DND-41 (cell line): Measurements from ENCODE around the gene SLC1A3.

ENCODE experiments used
- ATAC-seq: fragments of 200-7000 bp; cut with Tn5 transposase; 3 replicates; pipeline ENCODE4 v1.9.1; 2021; ENCODE audit warnings: low read depth; ENCODE audit not compliant: insufficient read depth
- DNase-seq: peaks from one replicate; pipeline ENCODE4 v3.0.0-alpha.2; 2020
- H2AFZ ChIP-seq: 2 replicates; pipeline ENCODE4 v1.6.0; 2012; ENCODE audit warnings: low read depth, low read length
- H3K27ac ChIP-seq: 2 replicates; pipeline ENCODE4 v1.5.1; 2012; ENCODE audit warnings: low read length, inconsistent platforms
- H3K27me3 ChIP-seq: fragments of 200-600 bp; sonication (generic); 2 replicates; pipeline ENCODE4 v1.6.0; 2012; ENCODE audit warnings: low read length, mild to moderate bottlenecking, inconsistent platforms; ENCODE audit not compliant: insufficient read depth, poor library complexity
- H3K36me3 ChIP-seq: 2 replicates; pipeline ENCODE4 v1.5.1; 2012; ENCODE audit warnings: low read length, inconsistent platforms; ENCODE audit not compliant: insufficient read depth
- H3K4me1 ChIP-seq: 2 replicates; pipeline ENCODE4 v1.5.1; 2012; ENCODE audit warnings: mild to moderate bottlenecking, low read length; ENCODE audit not compliant: insufficient read depth
- H3K4me2 ChIP-seq: 2 replicates; pipeline ENCODE4 v1.6.0; 2012; ENCODE audit warnings: mild to moderate bottlenecking, moderate library complexity, low read length, inconsistent platforms; ENCODE audit not compliant: insufficient read depth
- H3K4me3 ChIP-seq, 2 experiments: fragments of 200-600 bp in 1 of 2; shearing (Covaris generic) in 1 of 2; 2 replicates each; pipeline ENCODE4 v1.5.1; 2012 to 2016; ENCODE audit warnings: inconsistent platforms in 2 of 2, low read length in 2 of 2, mild to moderate bottlenecking in 2 of 2, low read depth in 1 of 2, moderate library complexity in 1 of 2
- H3K79me2 ChIP-seq: 2 replicates; pipeline ENCODE4 v1.6.0; 2012; ENCODE audit warnings: low read length, inconsistent platforms; ENCODE audit not compliant: insufficient read depth
- H3K9ac ChIP-seq: 2 replicates; pipeline ENCODE4 v1.6.0; 2012; ENCODE audit warnings: low read depth, mild to moderate bottlenecking, inconsistent platforms, low read length, moderate library complexity
- H3K9me3 ChIP-seq: 2 replicates; pipeline ENCODE4 v1.5.1; 2012; ENCODE audit warnings: low read length, moderate library complexity, mild to moderate bottlenecking, inconsistent platforms; ENCODE audit not compliant: insufficient read depth, severe bottlenecking
- H4K20me1 ChIP-seq: 2 replicates; pipeline ENCODE4 v1.6.0; 2012; ENCODE audit warnings: low read length; ENCODE audit not compliant: insufficient read depth
- EZH2 ChIP-seq: IDR thresholded peaks from 3 replicates; pipeline ENCODE4 v1.6.1; 2012; ENCODE audit warnings: borderline replicate concordance, low read depth, mild to moderate bottlenecking, moderate library complexity, low read length, inconsistent platforms; ENCODE audit not compliant: severe bottlenecking
- TF ChIP-seq, protein P1 (sequence below): IDR thresholded peaks from 2 replicates; pipeline ENCODE4 v1.5.1; 2012; ENCODE audit warnings: borderline replicate concordance, low read length, moderate library complexity, mild to moderate bottlenecking; ENCODE audit not compliant: poor library complexity, severe bottlenecking; ENCODE audit errors: extremely low read depth

SLC1A3 gene

DNA sequence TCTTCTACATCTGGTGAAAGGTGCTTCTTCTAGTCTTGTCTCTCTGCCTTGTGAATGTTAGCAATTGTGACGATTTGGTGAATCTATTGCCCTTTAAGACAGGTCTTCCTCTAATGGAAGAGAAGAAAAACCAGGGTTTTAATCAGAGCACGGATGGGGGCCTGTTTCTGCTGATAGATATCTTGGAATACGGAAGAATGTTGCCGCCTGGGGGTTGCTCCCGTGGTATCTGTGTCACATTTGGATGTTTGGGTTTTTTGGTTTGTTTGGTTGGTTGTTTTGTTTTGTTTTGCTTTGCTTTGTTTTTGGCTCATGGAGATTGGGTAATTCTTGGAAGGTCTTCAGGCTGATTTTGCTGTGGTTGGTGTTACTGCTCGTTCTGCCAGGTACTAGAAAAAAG, 9.7 kb upstream of the SLC1A3 start:
- H3K4me1 ChIP-seq: no peaks in the 10 kb centered on the region
- no peak overlapping the region for H2AFZ ChIP-seq
- no peak for TF ChIP-seq EZH2
- TF ChIP-seq, protein P1, sequence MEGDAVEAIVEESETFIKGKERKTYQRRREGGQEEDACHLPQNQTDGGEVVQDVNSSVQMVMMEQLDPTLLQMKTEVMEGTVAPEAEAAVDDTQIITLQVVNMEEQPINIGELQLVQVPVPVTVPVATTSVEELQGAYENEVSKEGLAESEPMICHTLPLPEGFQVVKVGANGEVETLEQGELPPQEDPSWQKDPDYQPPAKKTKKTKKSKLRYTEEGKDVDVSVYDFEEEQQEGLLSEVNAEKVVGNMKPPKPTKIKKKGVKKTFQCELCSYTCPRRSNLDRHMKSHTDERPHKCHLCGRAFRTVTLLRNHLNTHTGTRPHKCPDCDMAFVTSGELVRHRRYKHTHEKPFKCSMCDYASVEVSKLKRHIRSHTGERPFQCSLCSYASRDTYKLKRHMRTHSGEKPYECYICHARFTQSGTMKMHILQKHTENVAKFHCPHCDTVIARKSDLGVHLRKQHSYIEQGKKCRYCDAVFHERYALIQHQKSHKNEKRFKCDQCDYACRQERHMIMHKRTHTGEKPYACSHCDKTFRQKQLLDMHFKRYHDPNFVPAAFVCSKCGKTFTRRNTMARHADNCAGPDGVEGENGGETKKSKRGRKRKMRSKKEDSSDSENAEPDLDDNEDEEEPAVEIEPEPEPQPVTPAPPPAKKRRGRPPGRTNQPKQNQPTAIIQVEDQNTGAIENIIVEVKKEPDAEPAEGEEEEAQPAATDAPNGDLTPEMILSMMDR: no peak
- no peaks in the 10 kb centered on the region for H3K27me3 ChIP-seq
- H3K27ac ChIP-seq: no peak overlapping the region
- H3K36me3 ChIP-seq: no peaks in the 10 kb centered on the region
- no peaks in the 10 kb centered on the region for H3K79me2 ChIP-seq
- ATAC-seq (no peak), DNase-seq (no peak)
- no peaks in the 10 kb centered on the region for H4K20me1 ChIP-seq
- no peak overlapping the region for H3K4me2 ChIP-seq
- H3K9me3 ChIP-seq: no peaks in the 10 kb centered on the region
- H3K9ac ChIP-seq: no peak overlapping the region
- H3K4me3 ChIP-seq: no peak overlapping the region

DNA sequence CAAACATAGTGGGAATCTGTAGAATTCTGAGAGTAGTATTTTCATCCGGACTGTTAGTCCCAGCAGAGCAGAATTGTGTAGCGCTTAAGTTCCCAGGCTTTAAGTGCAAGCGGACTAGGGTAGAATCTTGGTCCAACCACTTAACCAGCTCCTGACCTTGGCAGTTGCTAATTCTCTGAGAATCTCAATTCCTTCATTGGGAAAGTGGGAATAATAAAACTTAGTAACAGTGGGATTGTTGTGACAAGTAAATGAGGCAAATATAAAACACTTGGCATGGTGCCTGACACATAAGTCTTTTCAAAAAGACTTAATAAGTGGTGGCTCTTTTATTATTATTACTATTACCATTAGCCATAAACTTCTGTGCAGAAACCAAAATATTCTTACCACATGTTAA, 8.4 kb upstream of the SLC1A3 start:
- no peak for DNase-seq
- no peak overlapping the region for H3K4me3 ChIP-seq
- TF ChIP-seq EZH2: no peak
- TF ChIP-seq, protein P1: no peak
- H2AFZ ChIP-seq: no peak overlapping the region
- H3K9ac ChIP-seq: no peak overlapping the region
- ATAC-seq: no peak
- no peaks in the 10 kb centered on the region for H3K79me2 ChIP-seq
- H3K4me1 ChIP-seq: no peaks in the 10 kb centered on the region
- H3K27ac ChIP-seq: no peak overlapping the region
- no peak overlapping the region for H3K4me2 ChIP-seq
- H3K36me3 ChIP-seq: no peaks in the 10 kb centered on the region
- no peaks in the 10 kb centered on the region for H3K27me3 ChIP-seq
- H3K9me3 ChIP-seq: no peaks in the 10 kb centered on the region
- no peaks in the 10 kb centered on the region for H4K20me1 ChIP-seq

DNA sequence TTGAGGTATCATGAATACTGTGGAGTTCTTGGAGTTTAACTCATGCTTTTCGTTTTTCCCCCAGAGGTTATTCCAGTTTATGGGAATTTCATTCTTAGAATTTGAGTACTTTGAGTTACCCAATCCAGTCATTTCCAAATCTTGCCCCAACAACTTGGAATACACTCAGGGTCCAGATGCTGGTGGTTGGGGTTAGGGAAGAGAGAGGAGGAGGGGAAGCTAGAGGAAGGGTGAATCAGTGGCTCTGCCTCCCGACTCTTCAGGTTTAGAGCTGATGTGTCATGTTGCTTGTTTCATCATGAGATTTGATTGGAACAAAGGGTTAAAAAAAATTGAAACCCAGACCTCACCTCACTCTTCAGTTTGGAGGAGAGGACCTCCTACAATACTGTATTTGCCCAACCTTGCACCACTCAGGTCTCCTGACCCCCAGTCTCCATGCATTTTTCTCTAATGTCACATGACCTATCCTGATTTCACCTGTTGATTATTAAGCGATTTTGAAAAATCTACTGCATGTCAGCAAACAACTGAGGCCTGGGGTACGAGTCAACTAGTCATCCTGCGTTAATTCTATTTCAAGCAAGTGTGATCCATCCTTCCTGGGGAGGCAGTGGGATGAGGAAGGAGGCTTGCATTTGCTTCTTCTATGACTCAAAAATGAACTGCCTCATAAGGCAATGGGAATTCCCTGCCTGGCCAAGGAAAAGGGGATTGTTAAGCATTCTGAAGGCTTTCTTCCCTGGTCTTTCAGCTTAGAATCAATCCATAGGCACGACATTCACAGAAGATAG, 6.2 kb upstream of the SLC1A3 start:
- Histone ChIP-seq H4K20me1 (no peaks in the 10 kb centered on the region), H3K4me3 (no peak overlapping the region), H3K4me2 (no peak overlapping the region), H3K79me2 (no peaks in the 10 kb centered on the region), H3K27ac (no peak overlapping the region), H3K9ac (no peak overlapping the region), H2AFZ (no peak overlapping the region), H3K4me1 (no peaks in the 10 kb centered on the region), H3K9me3 (no peaks in the 10 kb centered on the region), H3K36me3 (no peaks in the 10 kb centered on the region), H3K27me3 (no peaks in the 10 kb centered on the region)
- DNase-seq (no peak), ATAC-seq (no peak)
- no peak for TF ChIP-seq EZH2
- TF ChIP-seq, protein P1: no peak
